Posterior vena cava (tissue), 2 donors: Measurements from ENCODE around the gene SMAD3. TPM values are rescaled to one million over a fixed set of nuclear protein-coding genes. Genes with fewer than 3 reads are reported as not detected.

Experiments used
- DNase-seq: peaks from one replicate; pipeline ENCODE4 v3.0.0-alpha.2; 2020; ENCODE audit warnings: low spot score
- intact Hi-C, 2 donors: fragments of 100-400 bp; cut with DNase I; formaldehyde crosslinking; loops; one replicate each; pipeline versions ENCODE4 v1.14.1 to v1.14.2; 2022 to 2023
- total RNA-seq, 2 donors: library from RNA; stranded (reverse); fragmentation: NEBNext Ultra II Directional; extraction: Animal tissue kit (Norgen Biotek cat#: 25700); gene quantifications; one replicate each; pipeline ENCODE4 v1.2.1, GENCODE V29; 2021
- donor health status: DM: yes; HTN: yes; CAD: no.
- donor health status: DM: yes; HTN: yes; CAD: no.

Gene SMAD3
- total RNA-seq, 2 donors from 2014 or later, result 56.3 to 62.7 TPM

- intact Hi-C loops, result no loop called here
- DNase-seq, result no peak
Measured at GRCh38 chr15:67051088-67052045, 14.0 kb upstream of the SMAD3 start.

GRCh38 chr15:67054676-67055075 is 10.7 kb upstream of the SMAD3 start:
- DNase-seq, result no peak

GRCh38 chr15:67059127-67059553 is 6.3 kb upstream of the SMAD3 start:
- DNase-seq, result no peak
- intact Hi-C loops, result no loop called here

More at GRCh38 chr15:67054676-67055075, 10.7 kb upstream of the SMAD3 start:
- intact Hi-C loops, result no loop called here

GRCh38 chr15:67061811-67062368 is 3.5 kb upstream of the SMAD3 start:
- intact Hi-C loops, result loop anchor here in 1 of 2 donors (10.0 kb wide), 1 partner anchor 113 kb away; no protein-coding TSS in a partner anchor

GRCh38 chr15:67062369-67062985 is 2.9 kb upstream of the SMAD3 start:
- intact Hi-C loops, result loop anchor here in 1 of 2 donors (10.0 kb wide), 1 partner anchor 112 kb away; no protein-coding TSS in a partner anchor
- DNase-seq, result no peak

More at GRCh38 chr15:67061811-67062368, 3.5 kb upstream of the SMAD3 start:
- DNase-seq, result no peak

- no peak for DNase-seq
- intact Hi-C loops, result loop anchor here in 1 of 2 donors (2.0 to 10.0 kb wide), 2 partner anchors 39 to 111 kb away; no protein-coding TSS in a partner anchor
Measured at GRCh38 chr15:67063689-67064606, 1.5 kb upstream of the SMAD3 start.

- DNase-seq, result peak; percentile 86
- intact Hi-C loops, result loop anchor here (2.0 to 10.0 kb wide), 3 partner anchors 40 to 122 kb away; no protein-coding TSS in a partner anchor
Measured at GRCh38 chr15:67064607-67065530, 533 bp upstream of the SMAD3 start.

GRCh38 chr15:67066041-67066958 is 898 bp downstream of the SMAD3 start:
- intact Hi-C loops, result loop anchor here (5.0 to 10.0 kb wide), 2 partner anchors 109 to 121 kb away; no protein-coding TSS in a partner anchor
- no peak for DNase-seq

- DNase-seq, result no peak
- intact Hi-C loops, result loop anchor here (5.0 to 10.0 kb wide), 2 partner anchors 108 to 120 kb away; no protein-coding TSS in a partner anchor
Measured at GRCh38 chr15:67066959-67067853, 1.8 kb downstream of the SMAD3 start.

GRCh38 chr15:67067930-67068551 is 2.6 kb downstream of the SMAD3 start:
- peak; percentile 16 for DNase-seq
- intact Hi-C loops, result loop anchor here (5.0 to 10.0 kb wide), 2 partner anchors 107 to 119 kb away; no protein-coding TSS in a partner anchor

GRCh38 chr15:67068710-67069400 is 3.5 kb downstream of the SMAD3 start:
- peak; percentile 59 for DNase-seq
- intact Hi-C loops, result loop anchor here (5.0 to 10.0 kb wide), 2 partner anchors 106 to 118 kb away; no protein-coding TSS in a partner anchor

- peak; percentile 26 for DNase-seq
- intact Hi-C loops, result no loop called here
Measured at GRCh38 chr15:67070150-67070549, 4.7 kb downstream of the SMAD3 start.

GRCh38 chr15:67070892-67071664 is 5.7 kb downstream of the SMAD3 start:
- peak; percentile 41 for DNase-seq
- intact Hi-C loops, result no loop called here
